PC-9 (cell line): ENCODE results near the gene EPHA1.

Experiments
- CTCF ChIP-seq: fragments of 200-600 bp; sonication (generic); conservative IDR thresholded peaks from 2 replicates; pipeline ENCODE4 v1.6.1; 2017; ENCODE audit warnings: mixed run types, antibody characterized with exemption, mild to moderate bottlenecking, moderate library complexity
- EZH2 ChIP-seq: fragments of 200-600 bp; sonication (generic); IDR thresholded peaks from 2 replicates; pipeline ENCODE4 v1.8.0; 2017; ENCODE audit warnings: antibody characterized with exemption, low read depth

- TF ChIP-seq CTCF (peak; percentile 27; the same call in 1 of the 2 replicates), EZH2 (no peak)
Measured at GRCh38 chr7:143373255-143373794, 35.3 kb downstream of the EPHA1 start.
